HEK293 (cell line): ENCODE measurements around the gene S100A4.

Experiments used
- KLF1 ChIP-seq: fragments of 450-650 bp; formaldehyde crosslinking; IDR thresholded peaks from 2 replicates; pipeline ENCODE4 v1.5.1; 2016; ENCODE audit warnings: missing biosample characterization, missing genetic modification characterization
- OVOL3 ChIP-seq: fragments of 450-650 bp; formaldehyde crosslinking; IDR thresholded peaks from 2 replicates; pipeline ENCODE4 v1.5.1; 2016; ENCODE audit warnings: missing biosample characterization, missing genetic modification characterization
- PRDM4 ChIP-seq: fragments of 450-650 bp; formaldehyde crosslinking; IDR thresholded peaks from 2 replicates; pipeline ENCODE4 v1.5.1; 2017; ENCODE audit warnings: missing biosample characterization, missing genetic modification characterization
- SALL2 ChIP-seq: fragments of 450-650 bp; formaldehyde crosslinking; IDR thresholded peaks from 2 replicates; pipeline ENCODE4 v1.5.0; 2017; ENCODE audit warnings: missing biosample characterization, mild to moderate bottlenecking, missing genetic modification characterization, borderline replicate concordance
- TRIM28 ChIP-seq: IDR thresholded peaks from 2 replicates; pipeline ENCODE4 v1.6.1; 2011; ENCODE audit warnings: low read length, control low read depth, borderline replicate concordance
- ZBTB20 ChIP-seq: fragments of 450-650 bp; formaldehyde crosslinking; IDR thresholded peaks from 2 replicates; pipeline ENCODE4 v1.5.1; 2016; ENCODE audit warnings: missing biosample characterization, missing genetic modification characterization
- ZBTB7A ChIP-seq: fragments of 450-650 bp; formaldehyde crosslinking; IDR thresholded peaks from 2 replicates; pipeline ENCODE4 v1.5.1; 2016; ENCODE audit warnings: low read depth, missing biosample characterization, missing genetic modification characterization
- ZNF155 ChIP-seq: fragments of 450-650 bp; formaldehyde crosslinking; IDR thresholded peaks from 2 replicates; pipeline ENCODE4 v1.5.1; 2016; ENCODE audit warnings: missing biosample characterization, missing genetic modification characterization
- ZNF16 ChIP-seq: fragments of 450-650 bp; formaldehyde crosslinking; IDR thresholded peaks from 2 replicates; pipeline ENCODE4 v1.5.1; 2016; ENCODE audit warnings: low read depth, missing biosample characterization, missing genetic modification characterization
- ZNF239 ChIP-seq: fragments of 450-650 bp; formaldehyde crosslinking; IDR thresholded peaks from 2 replicates; pipeline ENCODE4 v1.5.1; 2016; ENCODE audit warnings: missing biosample characterization, missing genetic modification characterization
- ZNF324 ChIP-seq: fragments of 450-650 bp; formaldehyde crosslinking; IDR thresholded peaks from 2 replicates; pipeline ENCODE4 v1.5.1; 2016; ENCODE audit warnings: missing biosample characterization, missing genetic modification characterization
- ZNF335 ChIP-seq: fragments of 450-650 bp; formaldehyde crosslinking; conservative IDR thresholded peaks from 2 replicates; pipeline ENCODE4 v1.5.1; 2016; ENCODE audit warnings: missing biosample characterization, missing genetic modification characterization
- ZNF354C ChIP-seq: fragments of 450-650 bp; formaldehyde crosslinking; IDR thresholded peaks from 2 replicates; pipeline ENCODE4 v1.5.1; 2016; ENCODE audit warnings: missing biosample characterization, missing genetic modification characterization, low read depth, borderline replicate concordance
- ZNF530 ChIP-seq: fragments of 450-650 bp; formaldehyde crosslinking; IDR thresholded peaks from 2 replicates; pipeline ENCODE4 v1.5.1; 2016; ENCODE audit warnings: low read depth, missing biosample characterization, missing genetic modification characterization
- ZNF558 ChIP-seq: fragments of 450-650 bp; formaldehyde crosslinking; IDR thresholded peaks from 2 replicates; pipeline ENCODE4 v1.5.1; 2016; ENCODE audit warnings: missing biosample characterization, missing genetic modification characterization
- ZNF580 ChIP-seq: fragments of 450-650 bp; formaldehyde crosslinking; IDR thresholded peaks from 2 replicates; pipeline ENCODE4 v1.5.1; 2016; ENCODE audit warnings: missing biosample characterization, missing genetic modification characterization
- ZNF621 ChIP-seq: fragments of 450-650 bp; formaldehyde crosslinking; IDR thresholded peaks from 2 replicates; pipeline ENCODE4 v1.5.1; 2017; ENCODE audit warnings: missing biosample characterization, missing genetic modification characterization
- ZNF658 ChIP-seq: fragments of 450-650 bp; formaldehyde crosslinking; IDR thresholded peaks from 2 replicates; pipeline ENCODE4; 2016; ENCODE audit warnings: missing biosample characterization, missing genetic modification characterization
- ZNF664 ChIP-seq: fragments of 450-650 bp; formaldehyde crosslinking; IDR thresholded peaks from 2 replicates; pipeline ENCODE4 v1.5.1; 2016; ENCODE audit warnings: missing biosample characterization, missing genetic modification characterization
- ZNF701 ChIP-seq: fragments of 450-650 bp; formaldehyde crosslinking; IDR thresholded peaks from 2 replicates; pipeline ENCODE4 v1.5.1; 2016; ENCODE audit warnings: missing biosample characterization, missing genetic modification characterization
- ZNF791 ChIP-seq: fragments of 450-650 bp; formaldehyde crosslinking; IDR thresholded peaks from 2 replicates; pipeline ENCODE4 v1.5.1; 2016; ENCODE audit warnings: missing biosample characterization, missing genetic modification characterization
- ZNF830 ChIP-seq: fragments of 450-650 bp; IDR thresholded peaks from 2 replicates; pipeline ENCODE4 v1.5.0; 2018; ENCODE audit warnings: missing biosample characterization, missing genetic modification characterization, low read depth, mild to moderate bottlenecking, moderate library complexity
- TF ChIP-seq, protein P1 (sequence below): fragments of 450-650 bp; formaldehyde crosslinking; IDR thresholded peaks from 2 replicates; pipeline ENCODE4 v1.5.0; 2017; ENCODE audit warnings: missing biosample characterization, missing genetic modification characterization, borderline replicate concordance
- TF ChIP-seq, protein P2 (sequence below): fragments of 450-650 bp; formaldehyde crosslinking; IDR thresholded peaks from 2 replicates; pipeline ENCODE4 v1.5.1; 2016; ENCODE audit warnings: missing biosample characterization, missing genetic modification characterization
- TF ChIP-seq, protein P3 (sequence below): fragments of 450-650 bp; formaldehyde crosslinking; IDR thresholded peaks from 2 replicates; pipeline ENCODE4 v1.5.1; 2017; ENCODE audit warnings: missing biosample characterization, missing genetic modification characterization
- TF ChIP-seq, protein P4 (sequence below): fragments of 450-650 bp; formaldehyde crosslinking; IDR thresholded peaks from 2 replicates; pipeline ENCODE4 v1.5.1; 2016; ENCODE audit warnings: missing biosample characterization, missing genetic modification characterization

S100A4 gene

DNA sequence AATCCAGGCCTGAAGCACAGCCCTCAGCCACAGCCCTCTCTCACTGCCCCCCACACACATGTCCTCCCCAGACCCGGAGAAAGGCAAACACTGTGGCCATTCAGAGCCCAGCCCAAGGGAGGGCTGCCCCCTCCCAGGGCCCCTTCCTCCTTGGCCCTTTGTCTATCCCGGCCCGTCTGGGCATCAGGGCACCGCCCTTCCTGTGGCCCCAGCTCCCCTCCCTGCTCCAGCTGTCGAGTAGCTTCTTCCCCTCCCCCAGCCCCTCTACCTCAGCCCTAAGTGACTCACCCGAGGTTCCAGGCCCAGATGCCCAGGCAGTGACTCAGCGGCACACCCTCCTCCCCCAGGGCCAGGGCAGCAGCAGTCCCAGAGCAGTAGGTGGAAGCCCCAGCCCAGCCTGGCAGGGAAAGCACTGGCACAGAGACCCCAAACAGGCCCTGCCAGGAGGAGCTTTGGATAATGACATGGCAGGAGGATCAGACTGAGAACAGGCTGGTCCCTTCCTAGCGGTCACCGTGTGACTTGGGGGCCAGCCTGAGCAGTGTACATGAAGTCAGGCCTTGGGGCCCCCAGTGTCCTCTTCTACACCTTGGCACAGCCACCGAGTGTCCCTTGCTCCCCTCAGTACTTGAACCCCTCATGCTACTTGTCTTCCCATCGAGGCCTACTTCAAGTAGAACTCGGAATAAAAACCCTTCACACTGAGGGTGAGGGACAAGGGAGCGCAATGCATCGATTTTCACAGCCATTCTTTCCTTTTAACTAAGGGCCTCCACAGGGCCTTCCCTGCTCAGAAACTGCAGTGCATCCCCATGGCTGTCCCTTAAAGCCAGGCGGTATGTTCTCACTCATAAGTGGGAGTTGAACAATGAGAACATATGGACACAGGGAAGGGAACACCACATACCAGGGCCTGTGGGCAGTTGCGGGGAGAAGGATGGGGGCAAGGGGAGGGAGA lies 21.1 kb upstream of the S100A4 start (continued):
- TF ChIP-seq, protein P1, sequence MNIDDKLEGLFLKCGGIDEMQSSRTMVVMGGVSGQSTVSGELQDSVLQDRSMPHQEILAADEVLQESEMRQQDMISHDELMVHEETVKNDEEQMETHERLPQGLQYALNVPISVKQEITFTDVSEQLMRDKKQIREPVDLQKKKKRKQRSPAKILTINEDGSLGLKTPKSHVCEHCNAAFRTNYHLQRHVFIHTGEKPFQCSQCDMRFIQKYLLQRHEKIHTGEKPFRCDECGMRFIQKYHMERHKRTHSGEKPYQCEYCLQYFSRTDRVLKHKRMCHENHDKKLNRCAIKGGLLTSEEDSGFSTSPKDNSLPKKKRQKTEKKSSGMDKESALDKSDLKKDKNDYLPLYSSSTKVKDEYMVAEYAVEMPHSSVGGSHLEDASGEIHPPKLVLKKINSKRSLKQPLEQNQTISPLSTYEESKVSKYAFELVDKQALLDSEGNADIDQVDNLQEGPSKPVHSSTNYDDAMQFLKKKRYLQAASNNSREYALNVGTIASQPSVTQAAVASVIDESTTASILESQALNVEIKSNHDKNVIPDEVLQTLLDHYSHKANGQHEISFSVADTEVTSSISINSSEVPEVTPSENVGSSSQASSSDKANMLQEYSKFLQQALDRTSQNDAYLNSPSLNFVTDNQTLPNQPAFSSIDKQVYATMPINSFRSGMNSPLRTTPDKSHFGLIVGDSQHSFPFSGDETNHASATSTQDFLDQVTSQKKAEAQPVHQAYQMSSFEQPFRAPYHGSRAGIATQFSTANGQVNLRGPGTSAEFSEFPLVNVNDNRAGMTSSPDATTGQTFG = no peak
- TF ChIP-seq ZNF701 (tag by site-specific recombination) (no peak), KLF1 (tag by site-specific recombination) (peak; percentile 100), PRDM4 (tag by site-specific recombination) (0 out of 2 replicates have a peak, but pooled peaks have one; percentile 36), ZNF580 (tag by site-specific recombination) (peak; percentile 74), ZBTB7A (tag by site-specific recombination) (no peak), ZNF621 (tag by site-specific recombination) (no peak), SALL2 (no peak), ZNF354C (tag by site-specific recombination) (no peak), ZBTB20 (tag by site-specific recombination) (peak; percentile 81), OVOL3 (tag by site-specific recombination) (no peak), ZNF16 (no peak), ZNF155 (tag by site-specific recombination) (no peak), ZNF239 (tag by site-specific recombination) (no peak), ZNF791 (tag by site-specific recombination) (no peak), ZNF324 (tag by site-specific recombination) (peak; percentile 97), ZNF558 (tag by site-specific recombination) (peak; percentile 65; the same call in 1 of the 2 replicates), TRIM28 (no peak), ZNF530 (tag by site-specific recombination) (no peak), ZNF335 (tag by site-specific recombination) (peak; percentile 36), ZNF830 (no peak), ZNF658 (tag by site-specific recombination) (no peak), ZNF664 (tag by site-specific recombination) (no peak)
- TF ChIP-seq, protein P2, sequence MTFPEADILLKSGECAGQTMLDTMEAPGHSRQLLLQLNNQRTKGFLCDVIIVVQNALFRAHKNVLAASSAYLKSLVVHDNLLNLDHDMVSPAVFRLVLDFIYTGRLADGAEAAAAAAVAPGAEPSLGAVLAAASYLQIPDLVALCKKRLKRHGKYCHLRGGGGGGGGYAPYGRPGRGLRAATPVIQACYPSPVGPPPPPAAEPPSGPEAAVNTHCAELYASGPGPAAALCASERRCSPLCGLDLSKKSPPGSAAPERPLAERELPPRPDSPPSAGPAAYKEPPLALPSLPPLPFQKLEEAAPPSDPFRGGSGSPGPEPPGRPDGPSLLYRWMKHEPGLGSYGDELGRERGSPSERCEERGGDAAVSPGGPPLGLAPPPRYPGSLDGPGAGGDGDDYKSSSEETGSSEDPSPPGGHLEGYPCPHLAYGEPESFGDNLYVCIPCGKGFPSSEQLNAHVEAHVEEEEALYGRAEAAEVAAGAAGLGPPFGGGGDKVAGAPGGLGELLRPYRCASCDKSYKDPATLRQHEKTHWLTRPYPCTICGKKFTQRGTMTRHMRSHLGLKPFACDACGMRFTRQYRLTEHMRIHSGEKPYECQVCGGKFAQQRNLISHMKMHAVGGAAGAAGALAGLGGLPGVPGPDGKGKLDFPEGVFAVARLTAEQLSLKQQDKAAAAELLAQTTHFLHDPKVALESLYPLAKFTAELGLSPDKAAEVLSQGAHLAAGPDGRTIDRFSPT (tag by site-specific recombination) = peak; percentile 100
- TF ChIP-seq, protein P3, sequence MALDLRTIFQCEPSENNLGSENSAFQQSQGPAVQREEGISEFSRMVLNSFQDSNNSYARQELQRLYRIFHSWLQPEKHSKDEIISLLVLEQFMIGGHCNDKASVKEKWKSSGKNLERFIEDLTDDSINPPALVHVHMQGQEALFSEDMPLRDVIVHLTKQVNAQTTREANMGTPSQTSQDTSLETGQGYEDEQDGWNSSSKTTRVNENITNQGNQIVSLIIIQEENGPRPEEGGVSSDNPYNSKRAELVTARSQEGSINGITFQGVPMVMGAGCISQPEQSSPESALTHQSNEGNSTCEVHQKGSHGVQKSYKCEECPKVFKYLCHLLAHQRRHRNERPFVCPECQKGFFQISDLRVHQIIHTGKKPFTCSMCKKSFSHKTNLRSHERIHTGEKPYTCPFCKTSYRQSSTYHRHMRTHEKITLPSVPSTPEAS (tag by site-specific recombination) = peak; percentile 61
- TF ChIP-seq, protein P4, sequence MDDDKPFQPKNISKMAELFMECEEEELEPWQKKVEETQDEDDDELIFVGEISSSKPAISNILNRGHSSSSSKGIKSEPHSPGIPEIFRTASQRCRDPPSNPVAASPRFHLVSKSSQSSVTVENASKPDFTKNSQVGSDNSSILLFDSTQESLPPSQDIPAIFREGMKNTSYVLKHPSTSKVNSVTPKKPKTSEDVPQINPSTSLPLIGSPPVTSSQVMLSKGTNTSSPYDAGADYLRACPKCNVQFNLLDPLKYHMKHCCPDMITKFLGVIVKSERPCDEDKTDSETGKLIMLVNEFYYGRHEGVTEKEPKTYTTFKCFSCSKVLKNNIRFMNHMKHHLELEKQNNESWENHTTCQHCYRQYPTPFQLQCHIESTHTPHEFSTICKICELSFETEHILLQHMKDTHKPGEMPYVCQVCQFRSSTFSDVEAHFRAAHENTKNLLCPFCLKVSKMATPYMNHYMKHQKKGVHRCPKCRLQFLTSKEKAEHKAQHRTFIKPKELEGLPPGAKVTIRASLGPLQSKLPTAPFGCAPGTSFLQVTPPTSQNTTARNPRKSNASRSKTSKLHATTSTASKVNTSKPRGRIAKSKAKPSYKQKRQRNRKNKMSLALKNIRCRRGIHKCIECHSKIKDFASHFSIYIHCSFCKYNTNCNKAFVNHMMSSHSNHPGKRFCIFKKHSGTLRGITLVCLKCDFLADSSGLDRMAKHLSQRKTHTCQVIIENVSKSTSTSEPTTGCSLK (tag by site-specific recombination) = no peak
